ENCODE data around the gene EIF4E. TPM values are rescaled to one million over a fixed set of nuclear protein-coding genes. Genes with fewer than 3 reads are reported as not detected.

The EIF4E gene
- polyA plus RNA-seq, 1 experiment, result 94.7 TPM

DNA sequence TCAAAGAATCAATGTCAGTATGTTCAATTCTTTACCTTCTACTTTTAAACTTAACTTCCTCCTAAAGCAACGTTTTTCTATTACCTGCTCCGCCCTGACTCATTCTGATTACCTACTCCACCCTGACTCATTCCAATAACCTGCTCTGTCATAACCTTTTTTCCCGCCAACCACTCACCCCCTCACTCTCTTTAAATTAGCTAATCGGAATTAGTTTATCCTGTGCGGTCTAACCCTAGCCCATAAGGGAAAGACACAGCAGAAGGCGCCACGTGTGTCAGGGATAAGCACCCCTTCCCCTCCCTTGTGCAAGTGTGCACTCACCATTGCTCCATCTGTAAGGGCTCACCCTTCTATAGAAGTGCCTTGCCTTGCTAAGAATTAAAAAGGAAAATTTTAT, 64.4 kb downstream of the EIF4E start:
- CTCF ChIA-PET, result no interaction called here
- Histone ChIP-seq H3K27ac (ENCODE audit: low read depth, low read length) (no peak overlapping the region), H3K4me3 (ENCODE audit: low read depth, low read length) (no peak overlapping the region), H3K27me3 (ENCODE audit: control insufficient read depth, insufficient read depth, low read length) (no peaks in the 10 kb centered on the region), H3K9me3 (ENCODE audit: control insufficient read depth, insufficient read depth, low read length) (no peaks in the 10 kb centered on the region)
- POLR2A ChIA-PET, result no interaction called here
- DNase-seq (ENCODE audit: low read depth, low spot score), result no peak
- TF ChIP-seq, protein P1, sequence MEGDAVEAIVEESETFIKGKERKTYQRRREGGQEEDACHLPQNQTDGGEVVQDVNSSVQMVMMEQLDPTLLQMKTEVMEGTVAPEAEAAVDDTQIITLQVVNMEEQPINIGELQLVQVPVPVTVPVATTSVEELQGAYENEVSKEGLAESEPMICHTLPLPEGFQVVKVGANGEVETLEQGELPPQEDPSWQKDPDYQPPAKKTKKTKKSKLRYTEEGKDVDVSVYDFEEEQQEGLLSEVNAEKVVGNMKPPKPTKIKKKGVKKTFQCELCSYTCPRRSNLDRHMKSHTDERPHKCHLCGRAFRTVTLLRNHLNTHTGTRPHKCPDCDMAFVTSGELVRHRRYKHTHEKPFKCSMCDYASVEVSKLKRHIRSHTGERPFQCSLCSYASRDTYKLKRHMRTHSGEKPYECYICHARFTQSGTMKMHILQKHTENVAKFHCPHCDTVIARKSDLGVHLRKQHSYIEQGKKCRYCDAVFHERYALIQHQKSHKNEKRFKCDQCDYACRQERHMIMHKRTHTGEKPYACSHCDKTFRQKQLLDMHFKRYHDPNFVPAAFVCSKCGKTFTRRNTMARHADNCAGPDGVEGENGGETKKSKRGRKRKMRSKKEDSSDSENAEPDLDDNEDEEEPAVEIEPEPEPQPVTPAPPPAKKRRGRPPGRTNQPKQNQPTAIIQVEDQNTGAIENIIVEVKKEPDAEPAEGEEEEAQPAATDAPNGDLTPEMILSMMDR (IDR thresholded peaks at IDR 0.05; ENCODE audit: low read depth, low read length), result no peak

DNA sequence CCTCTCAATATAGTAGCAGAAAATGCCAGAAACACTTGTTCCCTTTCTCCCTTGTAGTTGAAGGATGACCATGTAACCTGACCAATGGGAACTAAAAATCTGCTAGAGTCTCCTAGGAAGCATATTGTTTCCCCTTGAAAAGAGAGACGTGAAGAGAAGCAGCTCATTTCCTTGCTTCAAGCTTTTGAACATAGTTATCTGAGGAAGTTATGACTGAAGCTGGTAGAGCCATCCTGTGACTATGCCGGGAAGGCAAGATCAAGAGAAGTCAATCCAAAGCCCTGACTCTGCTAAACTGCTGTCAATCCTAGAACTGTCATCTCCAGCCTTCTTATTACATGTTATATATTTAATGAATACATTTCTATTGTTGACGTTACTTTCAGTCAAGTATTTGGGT, 66.6 kb downstream of the EIF4E start:
- TF ChIP-seq, protein P1 (IDR thresholded peaks at IDR 0.05; ENCODE audit: low read depth, low read length), result no peak
- no peaks in the 10 kb centered on the region for H3K27me3 ChIP-seq (ENCODE audit: control insufficient read depth, insufficient read depth, low read length)
- ChIA-PET CTCF (no interaction called here), POLR2A (no interaction called here)
- DNase-seq (ENCODE audit: low read depth, low spot score), result no peak
- no peaks in the 10 kb centered on the region for H3K9me3 ChIP-seq (ENCODE audit: control insufficient read depth, insufficient read depth, low read length)
- no peak overlapping the region for H3K4me3 ChIP-seq (ENCODE audit: low read depth, low read length)
- H3K27ac ChIP-seq (ENCODE audit: low read depth, low read length), result no peak overlapping the region

DNA sequence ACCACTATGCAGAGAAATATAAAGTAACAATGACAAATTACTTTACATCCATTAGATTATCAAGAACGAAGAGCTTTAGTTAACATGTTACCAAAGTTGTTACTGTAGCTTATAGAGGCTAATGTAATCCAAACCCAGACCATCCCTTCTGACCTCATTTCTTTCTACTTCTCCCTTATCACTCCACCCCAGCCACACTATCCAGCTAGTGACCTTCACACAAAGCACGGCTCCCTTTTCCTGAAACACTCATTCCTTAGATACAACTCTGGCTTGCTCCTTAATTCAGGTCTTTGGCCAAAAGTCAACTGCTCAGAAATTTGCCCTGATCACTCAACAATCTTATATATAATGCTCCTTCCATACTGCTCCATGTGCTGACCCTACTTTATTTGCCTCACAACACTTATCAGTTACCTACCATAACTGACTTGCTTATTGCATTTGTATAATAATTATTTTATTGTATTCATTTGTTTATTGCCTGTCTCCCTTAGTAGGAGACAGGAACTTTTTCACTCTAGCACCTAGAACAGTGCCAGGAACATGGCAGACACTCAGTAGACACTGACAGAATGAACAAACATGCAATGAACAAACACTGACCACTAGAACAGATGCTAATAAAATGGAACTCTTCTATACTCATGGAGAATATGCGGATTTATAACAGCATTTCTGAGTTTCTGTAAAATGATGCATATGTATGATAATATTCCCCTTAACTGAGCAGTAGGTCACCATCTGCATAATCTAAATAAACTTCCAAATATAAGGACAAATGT, 67.6 kb downstream of the EIF4E start:
- CTCF ChIA-PET, result no interaction called here
- no peaks in the 10 kb centered on the region for H3K27me3 ChIP-seq (ENCODE audit: control insufficient read depth, insufficient read depth, low read length)
- TF ChIP-seq, protein P1 (IDR thresholded peaks at IDR 0.05; ENCODE audit: low read depth, low read length), result no peak
- H3K4me3 ChIP-seq (ENCODE audit: low read depth, low read length), result no peak overlapping the region
- no peak overlapping the region for H3K27ac ChIP-seq (ENCODE audit: low read depth, low read length)
- no peaks in the 10 kb centered on the region for H3K9me3 ChIP-seq (ENCODE audit: control insufficient read depth, insufficient read depth, low read length)
- no peak for DNase-seq (ENCODE audit: low read depth, low spot score)
- POLR2A ChIA-PET, result no interaction called here

DNA sequence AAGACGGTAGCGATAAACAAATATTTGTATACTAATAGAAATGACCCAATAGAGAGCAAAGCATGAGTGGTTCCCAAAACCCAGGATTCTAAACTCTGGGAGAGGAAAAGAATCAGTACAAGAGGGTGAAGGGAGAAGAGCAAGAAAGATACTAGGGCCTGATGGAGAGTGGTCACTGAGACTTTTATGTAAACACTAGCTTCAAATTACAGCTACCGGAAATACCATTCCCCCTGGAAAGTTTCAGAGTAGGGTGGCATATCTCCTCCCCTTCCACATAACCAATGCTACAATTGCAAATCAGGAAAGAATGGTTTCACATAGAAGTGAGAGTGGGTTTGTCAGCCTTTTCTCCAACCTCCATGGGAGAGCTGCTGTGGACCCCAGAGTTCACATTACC, 77.1 kb downstream of the EIF4E start:
- peak; percentile 15 for DNase-seq (ENCODE audit: low read depth, low spot score)
- H3K9me3 ChIP-seq (ENCODE audit: control insufficient read depth, insufficient read depth, low read length), result no peaks in the 10 kb centered on the region; the same call in 1 of the 2 replicates
- POLR2A ChIA-PET, result no interaction called here
- no peaks in the 10 kb centered on the region for H3K27me3 ChIP-seq (ENCODE audit: control insufficient read depth, insufficient read depth, low read length)
- TF ChIP-seq, protein P1 (IDR thresholded peaks at IDR 0.05; ENCODE audit: low read depth, low read length), result no peak
- H3K27ac ChIP-seq (ENCODE audit: low read depth, low read length), result no peak overlapping the region
- CTCF ChIA-PET, result no interaction called here
- H3K4me3 ChIP-seq (ENCODE audit: low read depth, low read length), result no peak overlapping the region

- no peak overlapping the region for H3K4me3 ChIP-seq (ENCODE audit: low read depth, low read length)
- ChIA-PET CTCF (interaction anchor here (0.6 kb wide), 1 partner anchor 117 kb away, joined by 3 read pairs; no protein-coding TSS in a partner anchor), POLR2A (no interaction called here)
- TF ChIP-seq, protein P1 (IDR thresholded peaks at IDR 0.05; ENCODE audit: low read depth, low read length), result no peak
- H3K9me3 ChIP-seq (ENCODE audit: control insufficient read depth, insufficient read depth, low read length), result no peaks in the 10 kb centered on the region; the same call in 1 of the 2 replicates
- DNase-seq (ENCODE audit: low read depth, low spot score), result no peak
- H3K27ac ChIP-seq (ENCODE audit: low read depth, low read length), result no peak overlapping the region
- no peaks in the 10 kb centered on the region for H3K27me3 ChIP-seq (ENCODE audit: control insufficient read depth, insufficient read depth, low read length)
Measured at GRCh38 chr4:98850937-98851336, 78.0 kb downstream of the EIF4E start.

Measured in AG04450 (cell line).